ENCODE results near the gene LRP1. TPM values are rescaled to one million over a fixed set of nuclear protein-coding genes. Genes with fewer than 3 reads are reported as not detected.
A peak's percentile ranks its signal among the peaks of the same experiment; 100 is the strongest.

LRP1 gene
- total RNA-seq, 1 donor from 2014 or later = 24.7 TPM

DNA sequence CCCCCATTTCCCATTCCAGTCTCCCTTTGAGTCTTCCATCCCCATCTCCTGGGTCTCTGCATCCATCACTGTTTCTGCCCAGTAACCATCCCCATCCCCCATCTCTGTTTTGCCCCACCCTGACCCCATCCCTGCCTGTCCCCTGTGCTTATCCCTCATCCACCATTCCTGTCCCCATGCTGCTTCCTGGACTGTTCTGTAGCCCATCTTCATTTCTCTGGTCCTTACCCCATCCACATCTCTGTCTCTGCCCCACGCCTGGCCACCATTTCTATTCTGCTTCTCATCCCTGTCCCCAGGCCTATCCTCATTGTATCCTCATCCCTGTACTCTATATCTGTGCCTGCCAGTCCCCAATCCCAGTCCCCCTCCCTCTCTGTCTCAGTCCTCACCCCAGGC is 92.5 kb downstream of the LRP1 start:
- H3K4me3 Mint-ChIP-seq (ENCODE audit: unreplicated experiment) = no peak overlapping the region
- H3K4me1 Mint-ChIP-seq (ENCODE audit: unreplicated experiment) = peaks cover 7% of the 10 kb centered on the region
- H3K27me3 Mint-ChIP-seq (ENCODE audit: unreplicated experiment) = peaks cover 46% of the 10 kb centered on the region
- H3K36me3 Mint-ChIP-seq (ENCODE audit: low read depth, unreplicated experiment) = peaks cover 13% of the 10 kb centered on the region
- DNase-seq (ENCODE audit: low spot score) = no peak
- no peak overlapping the region for H3K27ac Mint-ChIP-seq (ENCODE audit: unreplicated experiment)
- TF ChIP-seq CTCF (IDR thresholded peaks at IDR 0.05; ENCODE audit: unreplicated experiment) = no peak
- H3K9me3 Mint-ChIP-seq (ENCODE audit: unreplicated experiment) = no peaks in the 10 kb centered on the region

GRCh38 chr12:57221169-57221917 is 93.1 kb downstream of the LRP1 start:
- Mint-ChIP-seq H3K36me3 (ENCODE audit: low read depth, unreplicated experiment) (peaks cover 13% of the 10 kb centered on the region), H3K4me3 (ENCODE audit: unreplicated experiment) (no peak overlapping the region), H3K27ac (ENCODE audit: unreplicated experiment) (peak overlapping the region; percentile 57), H3K27me3 (ENCODE audit: unreplicated experiment) (peaks cover 46% of the 10 kb centered on the region), H3K4me1 (ENCODE audit: unreplicated experiment) (peaks cover 8% of the 10 kb centered on the region), H3K9me3 (ENCODE audit: unreplicated experiment) (no peaks in the 10 kb centered on the region)
- DNase-seq (ENCODE audit: low spot score) = no peak
- TF ChIP-seq CTCF (IDR thresholded peaks at IDR 0.05; ENCODE audit: unreplicated experiment) = no peak

- Mint-ChIP-seq H3K4me3 (ENCODE audit: unreplicated experiment) (no peak overlapping the region), H3K27ac (ENCODE audit: unreplicated experiment) (no peak overlapping the region), H3K27me3 (ENCODE audit: unreplicated experiment) (peaks cover 47% of the 10 kb centered on the region), H3K4me1 (ENCODE audit: unreplicated experiment) (peaks cover 10% of the 10 kb centered on the region), H3K9me3 (ENCODE audit: unreplicated experiment) (no peaks in the 10 kb centered on the region), H3K36me3 (ENCODE audit: low read depth, unreplicated experiment) (peaks cover 13% of the 10 kb centered on the region)
- no peak for DNase-seq (ENCODE audit: low spot score)
- no peak for TF ChIP-seq CTCF (IDR thresholded peaks at IDR 0.05; ENCODE audit: unreplicated experiment)
These were observed 94.3 kb downstream of the LRP1 start for GRCh38 chr12:57222286-57223190.

GRCh38 chr12:57223191-57224165 is 95.2 kb downstream of the LRP1 start:
- H3K27me3 Mint-ChIP-seq (ENCODE audit: unreplicated experiment) = peaks cover 44% of the 10 kb centered on the region
- H3K36me3 Mint-ChIP-seq (ENCODE audit: low read depth, unreplicated experiment) = peaks cover 12% of the 10 kb centered on the region
- TF ChIP-seq CTCF (IDR thresholded peaks at IDR 0.05; ENCODE audit: unreplicated experiment) = no peak
- no peak overlapping the region for H3K27ac Mint-ChIP-seq (ENCODE audit: unreplicated experiment)
- no peak overlapping the region for H3K4me3 Mint-ChIP-seq (ENCODE audit: unreplicated experiment)
- peaks cover 13% of the 10 kb centered on the region for H3K4me1 Mint-ChIP-seq (ENCODE audit: unreplicated experiment)
- DNase-seq (ENCODE audit: low spot score) = no peak
- H3K9me3 Mint-ChIP-seq (ENCODE audit: unreplicated experiment) = no peaks in the 10 kb centered on the region
